ENCODE measurements around the gene NCOA1.

DNA sequence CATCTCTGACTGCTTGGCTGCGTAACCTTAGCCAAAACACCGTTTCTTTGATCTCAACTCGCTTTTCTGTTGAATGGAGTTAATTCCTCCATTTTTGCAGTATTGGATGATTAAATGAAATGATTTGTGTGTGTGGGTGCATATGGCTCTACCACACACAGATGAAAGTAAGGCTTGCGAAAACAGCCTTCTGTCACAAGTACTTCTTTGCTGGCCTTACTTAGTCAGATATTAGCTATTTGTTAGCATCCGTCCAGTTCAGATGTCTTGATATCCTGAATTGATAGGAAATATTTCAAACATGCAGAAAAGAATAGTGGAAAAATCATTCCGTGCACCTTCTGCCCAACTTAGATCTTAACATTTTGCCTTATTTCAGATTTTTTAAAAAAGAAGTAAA lies 21.8 kb downstream of the NCOA1 start:
- no peak for TF ChIP-seq YY1 (IDR thresholded peaks at IDR 0.05; ENCODE audit: insufficient read depth, insufficient read length)
- TF ChIP-seq ZNF274 (IDR thresholded peaks at IDR 0.05; ENCODE audit: low read depth, low read length) = no peak
- no peak for TF ChIP-seq SUZ12 (IDR thresholded peaks at IDR 0.05; ENCODE audit: extremely low read depth, insufficient read depth, insufficient read length)

Measured in NT2/D1 (cell line).